Measurements from ENCODE around the gene C2orf49.

C2orf49 gene

DNA sequence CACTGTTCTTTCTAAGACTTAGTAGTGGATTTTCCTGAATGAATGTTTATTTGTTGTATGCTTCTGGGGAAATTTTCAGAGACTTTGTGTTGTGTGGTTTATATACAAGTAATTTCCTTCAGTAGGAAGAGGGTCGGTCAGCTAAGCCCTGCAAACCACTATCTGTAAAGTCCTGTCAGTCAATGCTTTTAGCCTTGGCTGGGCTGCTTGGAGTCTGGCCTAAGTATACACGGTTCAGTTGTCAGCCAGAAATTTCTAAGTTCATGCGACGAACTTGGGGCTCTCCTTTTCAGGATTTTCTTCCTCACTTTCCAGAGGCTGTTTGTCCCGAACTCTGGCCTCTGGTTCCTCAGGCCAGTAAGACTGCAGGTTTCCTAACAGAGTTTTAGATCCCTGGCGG is 21.3 kb downstream of the C2orf49 start:
- in situ Hi-C loops (cut with MboI; ENCODE audit: low sequenced_read_pairs), result no loop called here

DNA sequence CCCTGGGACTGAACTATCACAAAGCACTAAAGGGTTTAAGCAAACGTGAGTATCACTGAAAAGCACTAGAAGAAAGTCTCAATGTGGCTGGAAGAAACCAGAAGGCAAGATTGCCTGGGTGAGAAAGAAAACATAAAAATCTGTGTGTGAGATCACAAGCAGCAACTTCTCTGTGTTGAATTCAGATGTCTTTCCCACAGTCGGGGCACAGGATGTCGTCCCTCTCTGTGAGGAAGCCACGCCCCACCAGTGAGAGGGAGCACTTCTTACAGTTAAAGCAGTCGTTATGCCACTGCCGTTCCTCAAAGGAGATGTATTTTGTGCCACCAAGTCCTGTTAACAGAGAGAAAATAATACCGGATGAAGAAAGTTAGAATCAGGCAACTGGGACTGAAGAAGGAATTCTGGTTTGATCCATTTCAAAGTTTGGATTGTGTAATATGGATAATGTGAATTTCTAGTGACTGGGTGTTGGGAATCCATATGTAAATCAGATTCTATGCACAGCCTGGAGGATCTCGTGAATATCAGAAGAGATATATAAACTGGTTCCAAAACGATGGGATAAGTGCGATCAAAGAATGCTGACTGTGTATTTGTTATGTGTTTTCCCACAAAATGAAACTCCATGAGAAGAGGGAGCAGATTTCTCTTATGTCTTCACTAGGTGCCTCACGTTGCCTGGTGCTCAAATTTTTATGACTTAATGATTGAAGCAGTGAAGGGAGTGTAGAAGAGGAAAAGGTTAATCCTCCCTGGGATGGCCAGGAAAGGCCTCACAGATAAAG is 24.0 kb downstream of the C2orf49 start:
- in situ Hi-C loops (cut with MboI; ENCODE audit: low sequenced_read_pairs), result no loop called here

DNA sequence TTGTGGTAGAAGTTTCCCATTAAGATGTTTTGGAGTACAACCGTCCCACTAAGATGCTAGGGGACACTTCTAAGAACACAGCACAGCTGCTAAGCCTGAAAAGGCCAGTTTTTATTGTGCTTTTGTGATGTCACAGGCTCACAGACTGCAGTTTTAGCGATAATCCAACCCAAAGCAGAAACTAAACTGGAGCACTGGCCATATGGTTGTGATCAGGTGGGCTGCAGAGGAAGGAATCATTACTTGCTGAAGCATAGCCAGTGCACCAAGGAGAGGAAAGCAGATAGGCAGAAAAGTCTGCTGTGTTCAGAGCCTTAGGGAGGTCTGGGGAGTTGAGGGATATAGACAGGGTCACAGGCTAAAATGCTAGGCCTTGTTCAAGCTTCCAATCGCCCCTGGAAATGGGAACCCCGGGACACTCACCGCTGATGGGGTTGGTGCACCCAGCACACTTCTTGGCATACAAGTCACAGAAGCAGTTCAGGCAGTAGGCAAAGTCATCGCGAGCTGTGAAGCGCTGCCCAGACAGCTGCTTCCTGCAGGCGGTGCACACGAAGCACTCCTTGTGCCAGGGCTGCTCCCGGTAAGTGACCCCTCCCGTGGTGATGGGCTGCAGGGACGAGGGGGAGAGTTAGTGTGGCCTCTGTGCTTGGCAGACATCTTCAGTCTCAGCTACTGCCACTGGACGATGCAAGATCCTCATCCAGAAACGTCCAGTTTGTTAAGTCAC is 25.7 kb downstream of the C2orf49 start:
- in situ Hi-C loops (cut with MboI; ENCODE audit: low sequenced_read_pairs), result no loop called here

DNA sequence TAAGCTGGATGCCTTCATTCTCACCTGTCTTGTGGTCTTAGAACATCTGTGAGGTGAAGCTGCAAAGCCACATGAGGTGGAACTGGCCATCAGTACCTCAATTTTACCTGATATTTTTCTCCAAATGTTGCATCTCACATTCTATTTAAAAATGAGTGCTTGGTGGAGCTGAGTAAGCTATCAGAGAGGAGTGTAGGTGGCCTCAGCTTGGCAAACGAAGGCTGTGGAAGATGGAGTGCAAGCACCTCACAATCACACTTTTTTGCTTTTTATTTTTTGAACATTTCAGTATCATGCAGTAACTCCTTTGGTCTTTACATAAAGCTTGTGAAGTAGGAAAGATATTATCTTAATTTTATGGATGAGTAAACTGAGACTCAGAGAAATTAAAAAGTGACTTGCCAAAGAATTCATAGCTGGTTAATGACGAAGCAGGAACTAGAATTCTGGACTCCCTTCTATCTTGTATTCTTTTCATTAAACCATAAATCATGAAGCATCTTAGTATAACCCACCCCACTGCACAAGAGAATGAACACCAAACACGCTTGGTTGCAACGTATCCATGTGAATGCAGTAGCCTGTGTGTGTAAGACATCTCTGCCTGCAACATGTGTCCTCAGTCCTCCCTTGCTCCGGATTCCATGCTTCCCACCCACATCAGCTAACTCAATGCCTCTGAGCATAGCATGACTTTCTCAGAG is 27.2 kb downstream of the C2orf49 start:
- in situ Hi-C loops (cut with MboI; ENCODE audit: low sequenced_read_pairs), result no loop called here

DNA sequence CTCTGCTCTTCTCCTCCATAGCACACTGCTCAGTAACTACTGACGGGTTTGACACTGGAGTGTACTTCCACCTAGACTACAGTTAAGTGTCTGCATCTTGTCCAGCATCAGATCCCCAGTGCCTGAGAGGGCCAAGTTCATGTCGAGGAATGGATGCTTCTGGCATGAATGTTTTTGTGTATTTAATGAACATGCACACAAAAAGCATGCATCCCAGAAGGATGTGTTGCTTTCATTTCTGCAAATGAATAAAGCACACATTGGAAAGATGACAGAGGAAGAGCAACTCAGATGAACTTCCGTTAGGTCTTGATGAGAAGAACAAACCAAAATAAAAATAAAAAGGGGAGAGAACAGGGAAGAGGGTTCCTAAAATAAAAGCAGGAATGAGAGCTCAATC is 27.9 kb downstream of the C2orf49 start:
- in situ Hi-C loops (cut with MboI; ENCODE audit: low sequenced_read_pairs), result no loop called here

DNA sequence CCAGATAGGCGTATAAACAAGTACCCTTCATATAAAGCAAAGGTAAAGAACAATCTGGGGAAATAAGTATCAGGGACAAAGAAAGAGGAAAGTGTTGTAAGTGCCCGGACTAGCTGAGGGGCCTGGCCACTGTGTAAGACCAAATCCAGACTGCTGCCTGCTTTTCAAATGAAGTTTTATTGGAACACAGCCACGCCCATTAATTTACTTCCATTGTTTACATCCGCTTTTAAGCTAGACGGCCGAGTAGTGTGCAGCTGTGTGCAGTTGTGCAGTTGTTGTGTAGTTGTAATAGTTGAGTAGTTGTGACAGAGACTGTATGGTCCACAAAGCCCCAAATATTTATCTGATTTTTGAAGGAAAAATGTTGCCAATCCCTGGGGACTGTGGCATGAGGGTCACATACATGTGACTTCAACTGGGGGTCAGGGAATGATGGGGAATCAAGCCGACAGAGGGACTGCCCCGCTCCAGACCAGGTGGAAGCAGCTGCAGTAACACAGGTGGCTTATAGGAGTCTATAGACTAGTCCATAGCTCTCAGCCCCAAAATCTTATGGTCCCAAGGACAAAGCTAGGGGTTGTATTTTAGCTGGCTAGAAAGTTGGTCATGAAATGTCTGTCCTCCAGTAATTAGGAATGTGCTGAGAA is 31.5 kb downstream of the C2orf49 start:
- in situ Hi-C loops (cut with MboI; ENCODE audit: low sequenced_read_pairs), result no loop called here

DNA sequence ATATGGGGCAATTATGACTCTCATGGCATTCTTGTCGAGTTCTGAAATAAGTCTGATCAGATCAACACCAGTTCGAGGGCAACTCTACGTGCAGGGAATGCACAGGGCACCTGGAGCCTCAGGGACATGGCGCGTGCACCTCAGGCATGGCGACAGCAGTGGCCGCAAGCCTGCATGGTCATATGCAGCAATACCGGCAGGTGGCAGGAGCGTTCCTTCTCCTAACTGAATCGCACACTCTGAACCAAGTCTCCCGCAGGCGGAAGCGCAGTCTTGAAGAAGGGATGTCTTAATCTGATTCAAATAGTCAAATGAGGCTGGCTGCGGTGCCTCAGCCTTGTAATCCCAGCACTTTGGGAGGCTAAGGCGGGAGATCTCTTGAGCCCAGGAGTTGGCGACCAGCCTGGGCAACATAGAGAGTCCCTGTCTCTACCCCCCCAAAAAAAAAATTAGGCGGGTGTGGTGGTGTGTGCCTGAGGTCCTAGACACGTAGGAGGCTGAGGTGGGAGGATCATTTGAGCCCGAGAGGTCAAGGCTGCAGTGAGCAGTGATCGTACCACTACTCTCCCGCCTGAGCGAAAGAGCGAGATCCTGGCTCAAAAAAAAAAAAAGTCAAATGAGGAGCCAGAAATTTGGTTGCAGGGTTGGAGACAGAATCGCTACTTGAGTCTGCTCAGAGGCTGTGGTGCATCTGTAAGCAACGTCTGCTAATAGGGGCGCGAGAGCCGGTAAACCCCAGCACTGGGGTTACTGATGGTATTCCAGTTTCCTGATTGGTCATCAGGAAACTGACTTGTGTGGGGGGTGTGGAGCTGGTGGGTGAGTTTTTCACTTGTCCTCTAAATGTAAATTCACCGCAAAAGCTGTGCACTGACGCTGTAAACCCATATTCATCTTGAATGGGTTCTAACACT is 32.7 kb downstream of the C2orf49 start:
- in situ Hi-C loops (cut with MboI; ENCODE audit: low sequenced_read_pairs), result no loop called here

DNA sequence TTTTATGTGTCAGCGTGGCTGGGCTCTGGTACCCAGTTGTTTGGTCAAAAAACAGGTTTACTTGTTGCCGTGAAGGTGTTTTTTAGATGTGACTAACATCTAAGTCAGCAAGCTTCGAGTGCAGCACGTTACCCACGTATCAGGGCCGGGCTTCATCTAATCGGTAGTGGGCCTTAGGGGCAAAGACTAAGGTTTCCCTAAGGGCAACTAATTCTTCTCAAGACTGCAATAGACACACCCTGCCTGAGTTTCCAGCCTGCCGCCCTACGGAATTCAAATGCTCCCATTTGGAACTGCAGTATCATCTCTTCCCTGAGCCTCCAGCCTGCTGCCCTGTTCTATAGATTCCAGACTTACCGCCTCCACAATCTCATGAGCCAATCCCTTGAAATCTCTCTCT is 33.8 kb downstream of the C2orf49 start:
- in situ Hi-C loops (cut with MboI; ENCODE audit: low sequenced_read_pairs), result no loop called here

DNA sequence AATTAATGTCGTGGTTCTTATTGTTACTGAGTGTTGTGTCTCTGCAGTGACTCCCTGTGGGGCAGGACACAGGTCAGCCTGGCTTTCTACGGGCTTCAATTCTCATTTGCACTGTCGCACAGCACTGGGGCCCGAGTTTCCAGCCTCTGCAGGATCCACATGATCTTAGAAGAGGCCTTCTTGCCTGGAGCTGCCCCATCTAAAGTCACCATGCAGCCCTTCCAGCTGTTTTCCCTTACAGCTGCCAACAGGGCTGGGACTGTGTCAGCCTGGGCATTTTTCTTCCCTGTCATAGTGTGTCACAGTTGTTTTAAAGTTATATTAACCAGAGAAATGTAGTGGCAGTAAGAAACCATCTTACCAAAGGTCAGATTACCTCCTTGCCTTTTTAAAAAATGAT is 34.5 kb downstream of the C2orf49 start:
- in situ Hi-C loops (cut with MboI; ENCODE audit: low sequenced_read_pairs), result no loop called here

DNA sequence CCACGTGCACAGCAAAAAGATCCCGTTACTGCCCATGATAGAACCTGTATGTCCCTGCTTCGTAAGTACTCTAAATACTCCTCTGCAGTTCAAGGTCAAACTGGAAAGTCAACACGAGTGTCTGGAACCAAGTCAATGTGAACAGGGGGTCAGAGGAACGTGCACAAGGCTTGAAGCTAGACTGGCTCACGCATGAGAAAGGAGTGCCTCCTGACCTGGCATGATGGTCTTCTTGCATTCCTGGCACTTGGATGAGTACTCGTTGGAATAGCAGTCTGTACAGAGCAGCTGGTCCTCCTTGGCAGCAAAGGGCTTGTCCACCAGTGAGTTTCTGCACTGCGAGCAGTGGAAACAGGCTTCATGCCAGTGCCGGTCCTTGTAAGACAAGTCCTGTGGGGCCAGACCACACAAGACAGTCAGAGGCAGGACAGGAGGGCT is 36.0 kb downstream of the C2orf49 start:
- in situ Hi-C loops (cut with MboI; ENCODE audit: low sequenced_read_pairs), result no loop called here

DNA sequence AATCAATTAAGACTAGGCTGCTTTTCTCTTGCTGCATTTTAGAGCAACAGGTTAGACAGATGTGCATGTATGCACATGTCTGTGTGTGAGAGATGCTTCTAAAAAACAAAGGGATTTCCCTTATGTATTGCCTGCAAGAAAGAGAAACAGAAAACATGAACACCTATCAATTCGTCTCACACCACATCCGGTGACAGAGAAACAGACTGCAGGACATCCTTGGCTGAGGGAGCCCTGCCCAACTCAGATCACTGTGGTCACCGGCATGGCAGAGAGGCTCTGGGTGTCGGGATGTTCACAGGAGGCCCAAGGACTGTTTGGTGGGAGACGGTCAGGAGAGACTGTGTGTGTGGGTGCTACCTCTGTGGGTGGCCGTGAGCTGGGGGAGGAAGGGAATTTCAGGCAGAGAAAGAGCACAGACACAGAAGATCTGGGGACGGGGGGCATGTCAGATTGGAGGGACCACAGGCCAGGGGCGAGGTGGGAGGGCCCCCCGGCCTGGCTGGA is 36.6 kb downstream of the C2orf49 start:
- in situ Hi-C loops (cut with MboI; ENCODE audit: low sequenced_read_pairs), result no loop called here

DNA sequence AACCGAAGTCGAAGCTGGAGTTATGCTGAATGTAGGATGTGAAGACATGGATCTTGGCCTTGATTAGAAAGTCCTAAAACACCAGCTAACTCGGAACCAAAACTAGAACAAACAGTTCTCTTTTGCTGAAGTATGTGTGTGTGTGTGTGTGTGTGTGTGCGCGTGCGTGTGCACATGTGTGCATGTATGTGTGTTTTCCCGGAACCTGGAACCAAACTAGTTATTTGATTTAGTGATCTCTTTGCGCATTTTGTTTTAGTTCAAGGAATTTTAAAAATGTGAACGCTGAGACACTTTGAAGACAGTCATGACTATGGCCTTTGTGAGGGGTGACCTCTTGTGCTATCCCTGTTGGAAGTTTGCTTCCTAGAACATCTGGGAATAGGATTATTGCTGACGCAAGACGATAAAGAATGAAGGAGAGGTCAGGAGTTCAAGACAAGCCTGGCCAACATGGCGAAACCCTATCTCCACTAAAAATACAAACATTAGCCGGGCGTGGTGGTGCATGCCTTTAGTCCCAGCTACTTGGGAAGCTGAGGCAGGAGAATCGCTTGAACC is 37.7 kb downstream of the C2orf49 start:
- in situ Hi-C loops (cut with MboI; ENCODE audit: low sequenced_read_pairs), result no loop called here

DNA sequence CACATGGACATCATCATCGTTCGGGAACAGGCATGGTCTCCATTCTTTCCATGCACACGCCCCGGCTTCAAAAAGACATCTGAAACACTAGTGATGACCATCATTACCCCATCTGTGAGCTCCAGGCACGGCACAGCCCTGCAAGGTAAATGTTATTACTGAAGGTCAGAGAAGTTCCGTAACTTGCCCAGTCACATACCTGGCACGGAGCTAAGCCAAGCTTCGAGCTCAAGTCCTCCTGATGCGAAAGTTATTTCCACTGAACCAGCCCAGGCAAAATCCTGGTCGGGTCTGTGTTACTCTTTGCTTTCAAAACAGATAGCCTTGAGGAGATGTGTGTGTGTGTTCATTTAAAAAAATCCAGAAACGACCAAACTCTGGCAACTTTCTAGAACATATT is 38.7 kb downstream of the C2orf49 start:
- in situ Hi-C loops (cut with MboI; ENCODE audit: low sequenced_read_pairs), result no loop called here

DNA sequence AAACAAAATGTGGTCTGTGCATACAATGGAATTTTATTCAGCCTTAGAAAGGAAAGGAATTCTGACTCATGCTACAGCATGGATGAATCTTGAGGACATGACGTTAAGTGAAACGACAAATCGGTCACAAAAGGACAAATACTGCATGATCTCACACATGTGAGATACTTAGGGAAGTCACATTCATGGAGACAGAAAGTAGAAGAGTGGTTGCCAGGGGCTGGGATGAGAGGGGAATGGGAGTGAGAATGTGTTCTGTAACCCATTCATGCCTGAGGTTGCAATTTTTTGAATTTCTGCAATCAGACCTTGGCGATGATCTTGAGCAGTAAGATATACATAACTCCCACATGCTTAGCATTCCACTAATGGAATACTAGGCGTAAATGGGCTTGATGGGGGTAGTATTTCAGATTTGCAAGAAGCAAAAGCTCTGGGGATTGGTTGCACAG is 39.5 kb downstream of the C2orf49 start:
- in situ Hi-C loops (cut with MboI; ENCODE audit: low sequenced_read_pairs), result no loop called here

DNA sequence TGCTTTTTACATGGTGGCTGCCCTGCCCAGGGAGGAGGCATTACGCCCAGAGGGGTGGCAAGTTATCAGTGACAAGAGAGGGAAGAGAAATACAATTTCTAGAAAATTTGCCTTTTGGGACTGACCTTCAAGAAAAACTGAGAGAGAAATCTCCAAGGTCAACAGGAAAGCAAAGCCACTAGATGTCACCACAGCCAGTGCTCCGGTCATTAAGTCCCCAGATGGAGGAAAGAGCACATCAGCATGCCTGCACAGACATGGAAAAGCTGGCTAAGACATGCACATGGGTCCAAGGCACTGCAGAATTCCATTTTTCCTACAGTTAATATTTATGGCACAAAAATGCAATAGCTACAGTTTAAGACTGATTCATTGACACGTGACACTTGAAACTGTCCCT is 40.5 kb downstream of the C2orf49 start:
- in situ Hi-C loops (cut with MboI; ENCODE audit: low sequenced_read_pairs), result no loop called here

DNA sequence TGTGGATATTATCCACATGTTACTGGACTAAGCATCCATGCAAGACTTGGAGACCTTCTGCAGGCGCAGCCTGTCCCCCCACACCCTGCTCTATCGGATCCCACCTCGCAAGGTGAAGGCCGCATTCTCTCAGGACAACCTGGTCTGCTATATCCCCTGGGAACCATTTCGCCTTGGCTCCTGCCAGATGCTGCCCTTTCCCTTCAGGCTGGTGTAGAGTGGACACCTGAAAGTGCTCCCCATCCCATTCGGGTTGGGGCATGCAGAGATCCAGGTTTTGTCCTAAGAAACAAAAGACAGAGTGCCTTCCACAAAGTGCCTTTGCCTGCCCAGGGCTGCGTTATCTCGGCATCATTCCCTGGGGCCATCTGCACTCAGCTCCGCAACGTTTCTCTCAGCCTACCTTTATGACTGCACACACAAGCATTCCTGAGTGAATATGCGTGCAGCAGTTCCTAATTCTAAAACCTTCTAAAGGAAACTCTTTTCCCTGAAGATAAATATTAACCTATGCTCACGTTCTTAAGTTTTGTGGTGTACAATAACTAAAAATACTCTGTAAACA is 41.0 kb downstream of the C2orf49 start:
- in situ Hi-C loops (cut with MboI; ENCODE audit: low sequenced_read_pairs), result no loop called here

DNA sequence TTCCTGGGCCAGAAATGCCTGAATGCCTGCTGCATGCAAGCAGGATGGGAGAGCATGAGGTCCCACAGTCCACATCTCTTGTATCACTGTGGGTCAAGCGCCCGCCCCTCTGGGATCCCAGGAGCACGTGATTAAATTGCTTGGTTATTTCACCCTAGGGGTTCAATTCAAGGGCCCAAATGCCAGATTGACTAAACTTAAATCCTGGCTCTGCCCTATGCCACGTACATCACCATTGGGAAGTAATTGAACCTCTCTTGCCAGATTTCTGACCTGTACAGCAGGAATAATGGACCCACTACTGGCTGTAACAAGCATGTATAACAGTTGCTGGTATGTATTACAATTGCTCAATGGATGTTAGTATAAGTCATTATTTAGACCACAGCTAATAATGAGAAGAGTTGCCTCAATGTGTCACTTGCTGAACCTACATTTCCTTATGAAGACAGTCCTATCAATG is 41.6 kb downstream of the C2orf49 start:
- in situ Hi-C loops (cut with MboI; ENCODE audit: low sequenced_read_pairs), result no loop called here

DNA sequence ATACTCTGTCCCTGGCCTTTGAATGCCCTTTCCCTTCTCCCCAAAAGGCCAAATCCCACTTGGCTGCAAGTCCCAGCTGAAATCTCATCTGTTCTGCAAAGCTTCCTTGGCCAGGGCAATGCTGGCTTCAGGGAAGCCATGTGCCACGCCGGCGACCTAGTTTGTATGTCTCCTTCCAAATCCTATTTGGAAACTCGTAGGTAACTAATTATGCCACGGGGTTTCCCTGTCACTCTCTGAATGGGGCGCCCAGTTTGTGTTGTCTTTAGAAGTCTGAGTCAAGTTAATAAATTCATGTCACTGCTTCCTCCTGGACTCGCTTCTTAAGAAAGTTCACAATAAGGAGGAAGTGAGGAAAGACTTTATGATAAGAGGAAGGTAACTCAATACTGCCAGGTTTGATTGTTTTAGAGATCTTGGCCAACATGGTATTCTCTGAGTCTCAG is 42.4 kb downstream of the C2orf49 start:
- in situ Hi-C loops (cut with MboI; ENCODE audit: low sequenced_read_pairs), result no loop called here

DNA sequence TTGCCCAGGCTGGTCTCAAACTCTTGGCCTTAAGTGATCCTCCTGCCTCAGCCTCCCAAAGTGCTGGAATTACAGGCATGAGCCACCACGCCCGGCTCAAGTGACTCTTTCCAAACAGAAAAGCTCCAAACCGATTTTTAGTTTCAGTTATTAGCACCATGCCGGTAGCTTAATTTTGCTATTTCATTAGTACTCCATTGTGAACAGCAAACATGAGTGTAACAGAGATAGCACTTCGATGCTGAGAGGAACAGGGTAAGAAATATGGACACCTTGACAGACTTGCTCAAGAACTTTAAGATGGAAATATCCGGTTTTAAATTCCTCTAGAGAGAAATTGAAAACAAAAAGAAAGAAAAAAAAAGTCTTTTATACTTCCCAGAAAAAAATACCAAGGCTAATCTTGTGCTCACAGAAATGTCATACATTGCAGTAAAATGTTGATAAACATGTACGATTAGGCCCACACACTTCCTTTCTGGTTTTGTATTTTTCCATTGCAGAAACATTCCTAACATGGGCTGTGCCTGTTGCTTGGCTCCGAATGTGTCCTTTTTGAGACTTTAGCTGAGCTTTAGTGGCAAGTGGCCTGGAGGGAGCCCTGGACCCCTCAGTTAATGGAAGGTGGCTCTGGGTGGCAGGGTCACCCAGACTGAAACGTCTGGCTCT is 43.2 kb downstream of the C2orf49 start:
- in situ Hi-C loops (cut with MboI; ENCODE audit: low sequenced_read_pairs), result no loop called here

Measured in hTERT RPE-1 (cell line).